VCaP (cell line): ENCODE results near the gene SPTBN5.
A peak's percentile ranks its signal among the peaks of the same experiment; 100 is the strongest.

Experiments
- H3K27ac ChIP-seq: fragments of 450-650 bp; 2 replicates; pipeline ENCODE4 v1.5.1; 2017
- TF ChIP-seq, protein P1 (sequence below): fragments of 450-650 bp; conservative IDR thresholded peaks from 2 replicates; pipeline ENCODE4 v1.5.1; 2017; ENCODE audit warnings: mild to moderate bottlenecking, moderate library complexity

The SPTBN5 gene

DNA sequence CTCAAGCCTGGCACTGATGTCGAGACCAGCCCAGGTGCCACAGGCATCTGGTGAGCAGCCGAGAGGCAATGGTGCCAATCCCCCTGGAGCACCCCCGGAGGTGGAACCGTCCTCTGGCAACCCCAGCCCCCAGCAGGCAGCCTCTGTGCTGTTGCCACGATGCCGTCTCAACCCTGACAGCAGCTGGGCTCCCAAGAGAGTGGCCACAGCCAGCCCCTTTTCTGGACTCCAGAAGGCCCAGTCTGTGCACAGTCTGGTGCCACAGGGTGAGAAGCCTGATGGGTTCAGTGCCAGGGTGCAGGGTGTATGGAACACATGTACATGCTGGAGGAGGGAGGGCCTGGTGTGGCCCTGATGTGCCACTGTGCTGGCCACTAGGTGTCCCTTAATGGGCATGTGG is 70.9 kb downstream of the SPTBN5 start:
- TF ChIP-seq, protein P1, sequence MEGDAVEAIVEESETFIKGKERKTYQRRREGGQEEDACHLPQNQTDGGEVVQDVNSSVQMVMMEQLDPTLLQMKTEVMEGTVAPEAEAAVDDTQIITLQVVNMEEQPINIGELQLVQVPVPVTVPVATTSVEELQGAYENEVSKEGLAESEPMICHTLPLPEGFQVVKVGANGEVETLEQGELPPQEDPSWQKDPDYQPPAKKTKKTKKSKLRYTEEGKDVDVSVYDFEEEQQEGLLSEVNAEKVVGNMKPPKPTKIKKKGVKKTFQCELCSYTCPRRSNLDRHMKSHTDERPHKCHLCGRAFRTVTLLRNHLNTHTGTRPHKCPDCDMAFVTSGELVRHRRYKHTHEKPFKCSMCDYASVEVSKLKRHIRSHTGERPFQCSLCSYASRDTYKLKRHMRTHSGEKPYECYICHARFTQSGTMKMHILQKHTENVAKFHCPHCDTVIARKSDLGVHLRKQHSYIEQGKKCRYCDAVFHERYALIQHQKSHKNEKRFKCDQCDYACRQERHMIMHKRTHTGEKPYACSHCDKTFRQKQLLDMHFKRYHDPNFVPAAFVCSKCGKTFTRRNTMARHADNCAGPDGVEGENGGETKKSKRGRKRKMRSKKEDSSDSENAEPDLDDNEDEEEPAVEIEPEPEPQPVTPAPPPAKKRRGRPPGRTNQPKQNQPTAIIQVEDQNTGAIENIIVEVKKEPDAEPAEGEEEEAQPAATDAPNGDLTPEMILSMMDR = no peak
- H3K27ac ChIP-seq = no peak overlapping the region

DNA sequence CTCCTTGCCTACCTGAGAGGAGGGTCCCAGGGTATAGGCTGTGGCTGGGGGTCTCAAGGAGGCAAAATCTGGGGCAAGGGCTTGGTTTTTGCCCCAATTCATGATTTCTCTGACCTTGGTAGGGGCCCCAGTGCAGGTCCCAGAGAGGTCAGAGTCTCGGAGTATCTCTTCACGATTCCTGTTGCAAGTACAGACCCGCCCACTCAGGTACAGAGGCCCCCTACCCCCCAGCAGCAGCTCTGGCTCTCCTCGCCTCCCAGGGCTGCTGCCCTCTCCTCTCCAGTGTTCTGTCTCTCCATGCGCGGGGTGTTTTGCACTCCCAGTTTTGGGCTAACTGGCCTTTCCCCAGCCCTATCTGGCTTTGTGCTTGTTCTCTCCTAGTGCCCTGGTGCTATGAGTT is 71.4 kb downstream of the SPTBN5 start:
- TF ChIP-seq, protein P1 = no peak
- H3K27ac ChIP-seq = no peak overlapping the region

DNA sequence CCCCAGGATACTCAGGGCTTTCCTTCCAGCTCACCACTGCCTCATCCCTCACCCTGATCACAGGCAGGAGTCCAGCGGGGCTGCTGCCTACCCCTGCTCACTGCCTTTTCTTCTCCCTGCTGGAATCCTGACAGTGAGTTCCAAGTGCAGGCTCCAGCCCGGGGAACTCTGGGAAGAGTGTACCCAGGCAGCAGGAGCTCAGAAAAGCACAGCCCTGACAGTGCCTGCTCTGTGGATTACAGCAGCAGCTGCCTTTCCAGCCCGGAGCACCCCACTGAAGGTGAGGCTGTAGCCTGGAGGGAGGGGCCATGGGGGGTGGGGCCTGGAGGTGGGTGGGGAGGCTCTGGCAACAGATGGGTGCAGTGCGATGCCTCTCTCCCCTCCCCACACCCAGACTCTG is 72.0 kb downstream of the SPTBN5 start:
- H3K27ac ChIP-seq = peak overlapping the region; percentile 71; the same call in 1 of the 2 replicates
- TF ChIP-seq, protein P1 = no peak

- TF ChIP-seq, protein P1 = no peak
- peak overlapping the region; percentile 71 for H3K27ac ChIP-seq
Observed at GRCh38 chr15:41820791-41821423, 72.9 kb downstream of the SPTBN5 start.

- TF ChIP-seq, protein P1 = no peak
- no peak overlapping the region; the same call in 1 of the 2 replicates for H3K27ac ChIP-seq
Observed at GRCh38 chr15:41819455-41820050, 74.3 kb downstream of the SPTBN5 start.

GRCh38 chr15:41817781-41818180 is 76.1 kb downstream of the SPTBN5 start:
- TF ChIP-seq, protein P1 = no peak
- no peak overlapping the region for H3K27ac ChIP-seq

DNA sequence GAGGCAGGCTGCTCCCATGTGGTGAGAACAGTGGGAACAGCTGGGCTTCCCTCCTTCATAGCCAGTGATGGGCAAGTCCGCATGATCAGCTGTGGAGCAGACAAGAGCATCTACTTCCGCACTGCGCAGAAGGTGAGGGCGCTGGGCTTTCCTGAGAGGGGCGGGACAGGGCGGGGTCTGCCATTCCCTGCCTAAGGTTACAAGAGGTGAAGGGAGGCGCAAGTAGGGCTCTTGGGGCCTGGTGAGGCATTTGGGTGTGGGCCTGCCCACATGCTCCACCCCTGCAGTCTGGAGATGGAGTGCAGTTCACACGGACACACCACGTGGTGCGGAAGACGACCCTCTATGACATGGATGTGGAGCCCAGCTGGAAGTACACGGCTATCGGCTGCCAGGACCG is 76.5 kb downstream of the SPTBN5 start:
- no peak overlapping the region for H3K27ac ChIP-seq
- TF ChIP-seq, protein P1 = no peak
